SK-N-SH (cell line): ENCODE data around the gene NMNAT2.

Experiments
- MEF2A ChIP-seq: IDR thresholded peaks from 2 replicates; pipeline ENCODE4 v1.4.0; 2012; ENCODE audit warnings: low read depth, borderline replicate concordance
- SMC3 ChIP-seq: IDR thresholded peaks from 2 replicates; pipeline ENCODE4 v1.6.1; 2012; ENCODE audit warnings: low read depth, low read length, improper control_type of control experiment
- TF ChIP-seq, protein P1 (sequence below): IDR thresholded peaks from 2 replicates; pipeline ENCODE4; 2012
- TF ChIP-seq, protein P2 (sequence below): fragments of 200-600 bp; sonication (generic); IDR thresholded peaks from 2 replicates; pipeline ENCODE4 v1.6.1; 2017; ENCODE audit warnings: antibody characterized with exemption, mild to moderate bottlenecking, moderate library complexity

GRCh38 chr1:183199304-183199703 lies 218.9 kb downstream of the NMNAT2 start:
- TF ChIP-seq, protein P1, sequence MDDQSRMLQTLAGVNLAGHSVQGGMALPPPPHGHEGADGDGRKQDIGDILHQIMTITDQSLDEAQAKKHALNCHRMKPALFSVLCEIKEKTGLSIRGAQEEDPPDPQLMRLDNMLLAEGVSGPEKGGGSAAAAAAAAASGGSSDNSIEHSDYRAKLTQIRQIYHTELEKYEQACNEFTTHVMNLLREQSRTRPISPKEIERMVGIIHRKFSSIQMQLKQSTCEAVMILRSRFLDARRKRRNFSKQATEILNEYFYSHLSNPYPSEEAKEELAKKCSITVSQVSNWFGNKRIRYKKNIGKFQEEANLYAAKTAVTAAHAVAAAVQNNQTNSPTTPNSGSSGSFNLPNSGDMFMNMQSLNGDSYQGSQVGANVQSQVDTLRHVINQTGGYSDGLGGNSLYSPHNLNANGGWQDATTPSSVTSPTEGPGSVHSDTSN: no peak
- TF ChIP-seq, protein P2, sequence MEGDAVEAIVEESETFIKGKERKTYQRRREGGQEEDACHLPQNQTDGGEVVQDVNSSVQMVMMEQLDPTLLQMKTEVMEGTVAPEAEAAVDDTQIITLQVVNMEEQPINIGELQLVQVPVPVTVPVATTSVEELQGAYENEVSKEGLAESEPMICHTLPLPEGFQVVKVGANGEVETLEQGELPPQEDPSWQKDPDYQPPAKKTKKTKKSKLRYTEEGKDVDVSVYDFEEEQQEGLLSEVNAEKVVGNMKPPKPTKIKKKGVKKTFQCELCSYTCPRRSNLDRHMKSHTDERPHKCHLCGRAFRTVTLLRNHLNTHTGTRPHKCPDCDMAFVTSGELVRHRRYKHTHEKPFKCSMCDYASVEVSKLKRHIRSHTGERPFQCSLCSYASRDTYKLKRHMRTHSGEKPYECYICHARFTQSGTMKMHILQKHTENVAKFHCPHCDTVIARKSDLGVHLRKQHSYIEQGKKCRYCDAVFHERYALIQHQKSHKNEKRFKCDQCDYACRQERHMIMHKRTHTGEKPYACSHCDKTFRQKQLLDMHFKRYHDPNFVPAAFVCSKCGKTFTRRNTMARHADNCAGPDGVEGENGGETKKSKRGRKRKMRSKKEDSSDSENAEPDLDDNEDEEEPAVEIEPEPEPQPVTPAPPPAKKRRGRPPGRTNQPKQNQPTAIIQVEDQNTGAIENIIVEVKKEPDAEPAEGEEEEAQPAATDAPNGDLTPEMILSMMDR: no peak
- TF ChIP-seq SMC3 (no peak), MEF2A (no peak)
